GM18498 (cell line): ENCODE data around the gene PANK2.
"Not testable (repeated sequence)": the region's sequence is repeated elsewhere in the genome, so short reads cannot be mapped to it uniquely, and the experiment has no call there.

Experiments used
- ATAC-seq: cut with Tn5 transposase; IDR thresholded peaks from one replicate; pipeline ENCODE4 v1.9.1; 2021; ENCODE audit warnings: mild to moderate bottlenecking, moderate library complexity; ENCODE audit not compliant: unreplicated experiment

Gene PANK2

DNA sequence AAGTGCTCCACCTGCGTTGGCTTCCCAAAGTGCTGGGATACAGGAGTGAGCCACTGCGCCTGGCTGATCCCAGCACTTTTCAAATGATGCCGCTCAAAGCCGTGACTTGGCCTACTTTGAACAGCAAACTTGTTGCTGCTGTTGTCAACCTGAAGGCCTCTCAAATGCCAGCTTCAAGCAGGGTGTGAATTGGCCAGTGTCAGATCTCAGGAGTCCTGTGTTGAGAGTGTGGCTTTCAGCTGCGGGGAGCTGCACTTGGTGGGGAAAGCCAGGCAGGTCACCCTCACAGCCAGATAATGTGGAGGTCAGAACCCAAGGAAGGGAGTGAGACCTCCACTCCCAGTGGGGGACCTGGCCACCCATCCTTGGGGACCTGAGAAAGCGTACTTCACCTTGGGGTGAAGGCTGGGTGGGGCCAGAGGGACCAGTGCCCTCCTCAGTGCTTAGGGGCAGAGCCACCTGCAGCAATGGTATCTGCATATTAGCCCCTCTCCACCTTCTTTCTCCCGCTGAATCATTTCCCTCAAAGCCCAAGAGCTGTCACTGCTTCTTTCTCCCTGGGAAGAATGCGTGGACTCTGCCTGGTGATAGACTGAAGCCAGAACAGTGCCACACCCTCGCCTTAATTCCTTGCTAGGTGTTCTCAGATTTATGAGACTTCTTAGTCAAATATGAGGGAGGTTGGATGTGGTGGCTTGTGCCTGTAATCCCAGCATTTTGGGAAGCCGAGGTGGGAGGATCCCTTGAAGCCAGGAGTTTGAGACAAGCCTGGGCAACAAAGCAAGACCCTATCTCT, 19.1 kb upstream of the PANK2 start:
- no peak for ATAC-seq

DNA sequence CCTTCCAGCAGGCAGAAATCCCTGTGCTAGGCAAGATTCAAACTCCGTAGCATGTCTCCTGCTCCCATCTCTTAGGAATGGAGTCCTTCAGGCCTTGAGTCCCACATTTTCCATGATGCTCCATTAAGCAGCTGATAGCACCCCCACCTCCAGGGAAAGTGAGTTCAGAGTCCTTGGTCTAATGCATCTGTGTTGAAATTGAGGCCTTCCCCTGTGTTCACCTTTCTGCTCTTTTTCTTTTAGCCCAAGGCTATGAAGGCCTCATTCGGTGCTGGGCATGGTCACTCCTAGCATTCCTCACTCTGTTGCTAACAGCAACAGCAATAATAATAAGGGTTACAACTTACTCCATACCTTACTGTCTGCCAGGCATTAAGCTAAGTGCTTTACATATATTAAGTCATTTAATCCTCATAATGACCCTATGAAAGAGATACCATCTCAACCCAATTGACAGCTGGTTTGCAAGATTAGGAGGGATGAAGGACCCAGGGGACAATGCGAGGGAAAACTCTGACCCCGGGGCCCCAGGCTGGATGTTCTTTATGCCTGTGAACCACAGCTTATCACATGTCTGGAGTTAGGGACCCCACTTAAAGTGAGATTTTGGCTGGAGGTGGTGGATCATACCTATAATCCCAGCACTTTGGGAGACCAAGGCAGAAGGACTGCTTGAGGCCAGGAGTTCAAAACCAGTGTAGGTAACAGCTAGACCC, 17.5 kb upstream of the PANK2 start:
- ATAC-seq: no peak

DNA sequence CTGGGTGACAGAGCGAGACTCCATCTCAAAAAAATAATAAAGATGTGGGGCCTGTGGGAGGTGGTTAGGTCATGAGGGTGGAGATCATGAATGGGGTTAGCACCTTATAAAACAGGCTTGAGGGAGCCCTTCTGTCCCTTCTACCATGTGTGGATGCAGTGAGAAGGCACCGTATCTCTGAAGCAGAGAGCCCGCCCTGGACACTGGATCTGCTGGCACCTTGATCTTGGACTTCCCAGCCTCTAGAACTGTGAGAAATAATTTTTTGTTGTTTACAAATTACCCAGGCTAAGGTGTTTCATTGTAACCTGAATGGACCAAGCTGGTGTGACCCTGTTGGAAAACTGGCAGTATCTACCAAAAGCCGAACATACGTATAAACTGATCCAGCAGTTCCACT, 15.7 kb upstream of the PANK2 start:
- no peak for ATAC-seq

DNA sequence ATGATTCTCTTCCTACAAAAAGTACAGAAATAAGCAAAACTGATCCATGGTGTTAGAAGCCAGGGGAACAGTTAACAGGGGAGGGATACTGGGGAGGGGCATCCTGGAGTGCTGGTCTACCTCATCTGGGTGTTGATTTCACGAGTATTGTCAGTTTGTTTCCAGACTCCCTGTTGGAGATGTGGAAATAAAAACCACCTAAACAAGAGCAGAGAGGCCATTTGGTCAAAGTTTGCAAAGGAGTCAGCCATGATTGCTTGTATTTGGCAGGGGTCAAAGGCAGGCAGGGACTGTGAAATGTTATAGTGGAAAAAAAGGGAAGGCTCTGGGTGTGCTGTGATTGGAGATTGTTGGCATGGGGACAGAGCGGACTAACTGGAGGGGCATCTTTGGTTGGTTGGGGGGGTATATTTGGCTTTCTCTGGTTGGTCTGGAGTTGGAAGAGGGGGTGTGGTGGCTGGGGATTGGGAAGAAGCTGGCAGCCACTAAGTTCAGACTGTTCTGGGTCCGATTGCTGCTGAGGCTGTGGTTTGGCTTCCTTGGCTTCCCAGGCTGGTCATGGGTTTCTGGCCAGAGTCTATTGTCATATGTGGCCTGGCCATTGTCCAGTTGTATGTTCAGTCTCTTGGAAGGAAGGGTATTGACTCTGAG, 14.9 kb upstream of the PANK2 start:
- ATAC-seq: no peak

DNA sequence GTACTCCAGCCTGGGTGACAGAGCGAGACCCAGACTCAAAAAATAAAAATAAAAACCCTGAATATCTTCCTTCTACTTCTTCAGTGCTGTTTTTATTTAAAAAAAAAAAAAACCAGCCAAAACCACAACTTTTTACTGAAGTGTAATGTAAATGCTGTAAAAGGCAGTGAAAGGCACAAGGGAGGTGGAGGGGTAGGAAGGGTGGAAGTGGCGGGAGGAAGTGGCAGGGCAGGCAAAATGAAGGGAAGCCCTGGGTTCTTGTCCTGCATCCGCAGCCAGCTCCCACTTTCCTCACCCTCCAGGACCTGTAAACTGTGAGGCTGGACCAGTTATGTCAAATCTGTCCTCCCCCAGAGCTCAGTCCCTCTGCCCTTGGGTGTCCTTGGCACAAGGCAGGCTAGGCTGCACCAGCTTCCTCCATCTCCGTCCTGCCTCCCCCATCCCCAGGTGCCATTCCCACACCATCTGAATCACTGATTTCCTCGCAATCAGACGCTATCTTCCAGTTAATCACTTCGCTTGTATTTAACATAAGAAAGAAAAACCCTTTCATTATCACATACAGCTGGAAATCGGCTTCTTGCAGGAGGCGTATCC, 13.7 kb upstream of the PANK2 start:
- no peak for ATAC-seq

DNA sequence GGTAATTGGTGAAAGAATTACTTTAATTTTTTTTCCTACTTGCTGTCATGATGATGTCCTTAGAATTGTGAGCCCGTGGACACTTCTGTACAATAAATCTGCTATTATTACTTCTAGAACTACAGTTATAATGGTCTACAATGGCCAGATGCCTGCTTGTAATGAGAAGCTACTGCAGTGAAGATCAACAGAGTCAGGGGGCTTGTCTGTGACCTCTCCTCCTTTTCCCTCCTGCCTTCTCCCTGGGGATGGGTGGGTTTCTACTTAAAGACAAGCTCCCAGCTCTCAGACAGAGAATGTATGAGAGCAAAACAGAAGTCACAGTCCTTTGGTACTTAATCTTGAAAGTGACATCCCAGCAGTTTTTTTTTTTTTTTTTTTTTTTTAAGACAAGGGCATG, 13.2 kb upstream of the PANK2 start:
- no peak for ATAC-seq

DNA sequence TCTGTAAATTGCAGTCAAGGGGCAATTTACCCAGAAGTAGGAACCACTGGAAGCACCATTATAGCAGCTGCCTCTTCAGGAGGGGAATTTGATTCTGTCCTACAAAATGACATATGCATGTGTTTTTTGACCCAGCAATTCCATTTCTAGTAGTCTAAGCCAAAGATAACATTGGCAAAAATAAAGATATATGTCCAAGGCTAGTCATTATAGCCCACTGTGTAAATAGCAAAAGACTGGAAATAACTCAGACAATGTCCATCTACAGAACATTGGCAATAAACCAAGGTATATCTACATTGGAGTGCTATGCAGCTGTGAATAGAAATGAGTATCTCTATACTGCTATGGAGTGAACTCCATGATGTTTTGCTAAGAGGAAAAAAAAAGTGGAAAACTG, 12.5 kb upstream of the PANK2 start:
- ATAC-seq: no peak

DNA sequence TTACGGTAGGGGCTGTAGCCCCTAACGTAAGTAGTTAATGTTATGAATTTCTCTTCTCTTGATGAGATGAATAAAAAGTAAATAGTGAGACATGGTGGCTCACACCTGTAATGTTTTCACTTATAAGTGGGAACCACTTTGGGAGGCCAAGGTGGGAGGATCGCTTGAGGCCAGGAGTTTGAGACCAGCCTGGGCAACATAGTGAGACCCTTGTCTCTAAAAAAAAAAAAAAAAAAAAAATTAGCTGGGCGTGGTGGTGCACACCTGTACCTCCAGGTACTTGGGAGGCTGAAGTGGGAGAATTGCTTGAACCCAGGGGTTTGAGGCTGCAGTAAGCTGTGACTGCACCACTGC, 10.3 kb upstream of the PANK2 start:
- ATAC-seq: not testable (repeated sequence)

DNA sequence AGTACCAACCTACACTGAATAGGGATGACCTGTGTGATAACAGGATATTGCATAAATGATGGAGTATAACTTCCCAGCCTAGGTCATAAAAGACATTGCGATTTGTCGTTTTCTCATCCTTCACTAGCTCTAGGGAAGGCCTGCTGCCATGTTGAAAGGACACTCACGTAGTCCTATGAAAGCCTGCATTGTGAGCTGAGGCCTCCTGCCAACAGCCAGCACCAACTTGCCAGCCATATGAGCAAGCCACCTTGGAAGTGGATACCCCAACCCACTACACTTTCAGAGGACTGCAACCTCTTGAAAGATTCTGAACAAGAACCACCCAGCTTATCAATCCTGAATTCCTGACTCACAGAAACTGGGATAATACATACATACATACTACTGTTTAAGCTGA, 3.5 kb upstream of the PANK2 start:
- ATAC-seq: no peak

DNA sequence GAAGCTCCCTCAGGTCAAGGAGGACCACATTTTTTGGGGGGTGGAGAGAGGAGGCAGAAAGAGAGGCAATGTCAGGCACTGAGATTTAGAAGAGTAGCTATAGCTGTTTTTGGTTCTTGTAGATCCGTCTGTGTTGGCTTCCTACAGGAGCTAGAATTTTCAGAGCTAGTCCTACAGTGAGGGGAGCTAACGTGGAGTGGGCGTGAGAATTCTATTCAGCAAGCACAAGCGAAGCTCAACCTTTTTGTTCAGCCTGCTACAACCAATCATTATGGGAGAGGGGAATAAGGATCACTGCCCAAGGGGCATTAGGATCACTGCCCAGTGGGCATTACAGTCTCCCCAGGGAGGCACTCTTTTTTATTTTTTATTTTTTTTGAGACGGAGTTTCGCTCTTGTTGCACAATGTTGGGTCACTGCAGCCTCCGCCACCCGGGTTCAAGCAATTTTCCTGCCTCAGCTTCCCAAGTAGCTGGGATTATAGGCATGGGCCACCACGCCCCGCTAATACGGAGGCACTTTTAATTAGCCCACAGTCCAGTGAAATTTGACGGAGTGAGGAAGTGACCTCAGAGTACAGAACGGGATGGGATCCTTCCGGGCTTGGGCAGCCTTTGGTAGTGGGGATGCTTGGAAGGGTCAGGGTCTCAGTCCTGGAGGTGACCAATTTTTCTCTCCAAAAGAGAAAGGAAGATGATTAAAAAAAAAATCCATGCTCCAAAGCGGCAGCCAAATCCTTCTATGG, 1.1 kb upstream of the PANK2 start:
- no peak for ATAC-seq

DNA sequence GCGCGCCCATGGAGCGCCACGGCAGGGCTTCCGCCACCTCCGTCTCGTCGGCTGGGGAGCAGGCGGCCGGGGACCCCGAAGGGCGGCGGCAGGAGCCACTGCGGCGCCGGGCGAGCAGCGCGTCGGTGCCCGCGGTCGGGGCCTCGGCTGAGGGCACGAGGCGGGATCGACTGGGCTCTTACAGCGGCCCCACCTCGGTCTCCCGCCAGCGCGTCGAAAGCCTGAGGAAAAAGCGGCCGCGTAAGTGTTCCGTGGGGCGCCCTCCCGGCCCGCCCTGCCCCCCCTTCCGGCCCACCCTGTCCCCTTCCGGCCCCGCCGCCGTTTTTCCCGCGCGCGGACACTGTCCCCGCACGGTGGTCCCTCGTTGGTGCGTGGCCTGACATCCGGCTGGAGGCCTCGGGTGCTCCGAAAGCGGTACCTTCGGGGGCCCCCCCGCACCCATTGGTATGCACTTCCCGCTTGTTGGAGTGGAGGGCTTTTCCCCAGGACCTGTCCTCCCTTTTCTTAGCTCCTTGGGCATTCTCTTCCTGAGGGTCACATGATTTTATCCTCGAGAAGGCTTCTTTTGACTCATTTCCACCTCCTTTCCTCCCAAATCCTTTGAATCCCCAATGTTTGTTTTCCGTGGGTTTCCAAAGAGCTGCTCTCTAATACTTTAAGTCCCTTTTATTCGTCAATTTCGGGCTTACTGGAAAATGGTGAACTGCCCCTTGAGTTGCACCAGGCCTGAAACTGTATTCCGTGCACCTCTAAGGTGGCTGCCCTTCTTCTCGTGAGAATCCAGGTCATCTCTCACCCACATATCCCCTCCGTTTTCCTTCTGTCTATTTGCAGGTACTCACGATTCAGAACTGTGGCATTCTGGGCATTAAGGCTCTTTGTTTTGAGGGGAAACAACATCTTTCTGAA, 556 bp downstream of the PANK2 start:
- ATAC-seq: peak; percentile 24

DNA sequence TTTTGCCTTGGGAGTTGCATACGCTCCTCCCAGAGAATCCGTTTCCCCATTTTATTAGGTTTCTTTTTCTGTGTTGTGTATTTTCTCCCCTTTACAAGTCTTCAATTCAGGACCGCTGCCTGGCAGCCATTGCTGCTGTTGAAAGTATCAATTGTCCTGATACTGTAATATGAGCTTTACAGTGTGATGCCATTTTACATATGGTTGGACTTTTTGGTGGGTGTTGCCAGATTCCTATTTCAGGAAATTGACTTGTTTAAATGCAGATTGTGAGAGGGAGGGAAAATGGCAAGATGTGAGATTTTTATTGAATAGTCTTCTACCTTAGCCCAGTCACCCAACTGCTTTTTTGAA, 1.2 kb downstream of the PANK2 start:
- ATAC-seq: no peak

DNA sequence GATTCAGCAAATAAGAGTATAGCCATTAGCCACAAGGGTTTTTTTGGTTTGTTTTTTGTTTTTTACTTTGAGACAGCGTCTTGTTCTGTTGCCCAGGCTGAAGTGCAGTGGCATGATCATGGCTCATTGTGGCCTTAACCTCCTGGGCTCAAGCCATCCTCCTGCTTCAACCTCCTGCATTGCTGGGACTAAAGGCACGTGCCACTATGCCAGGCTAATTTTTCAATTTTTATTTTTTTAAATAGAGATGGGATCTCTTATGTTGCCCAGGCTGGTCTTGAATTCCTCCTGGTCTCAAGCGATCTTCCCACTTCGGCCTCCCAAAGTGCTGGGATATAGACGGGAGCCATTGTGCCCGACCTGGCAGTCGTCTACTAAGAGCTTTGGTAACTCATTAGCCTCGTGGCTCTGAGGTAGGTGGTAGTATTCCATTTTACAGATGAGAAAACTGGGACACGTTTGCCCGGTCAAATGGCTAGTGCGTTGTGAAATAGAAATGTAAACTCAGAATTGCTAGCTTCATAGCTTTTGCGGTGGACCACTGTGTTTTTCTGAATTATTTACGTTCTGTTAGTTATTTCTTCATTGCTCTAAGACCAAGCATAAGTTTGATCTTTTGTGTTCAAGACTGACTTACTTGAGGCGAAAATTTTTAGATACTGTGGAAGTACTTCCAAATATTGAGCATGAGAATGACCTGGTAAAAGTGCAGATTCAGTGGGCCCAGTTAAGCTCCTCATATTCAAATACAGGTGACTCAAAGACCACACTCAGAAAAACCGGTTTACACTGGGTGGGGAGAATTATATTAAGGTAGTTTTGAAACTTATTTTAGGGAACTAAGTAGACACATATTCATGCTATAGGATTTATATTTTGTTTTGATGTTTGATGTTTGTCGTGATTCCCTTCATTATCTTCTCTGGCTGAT, 2.1 kb downstream of the PANK2 start:
- ATAC-seq: no peak

DNA sequence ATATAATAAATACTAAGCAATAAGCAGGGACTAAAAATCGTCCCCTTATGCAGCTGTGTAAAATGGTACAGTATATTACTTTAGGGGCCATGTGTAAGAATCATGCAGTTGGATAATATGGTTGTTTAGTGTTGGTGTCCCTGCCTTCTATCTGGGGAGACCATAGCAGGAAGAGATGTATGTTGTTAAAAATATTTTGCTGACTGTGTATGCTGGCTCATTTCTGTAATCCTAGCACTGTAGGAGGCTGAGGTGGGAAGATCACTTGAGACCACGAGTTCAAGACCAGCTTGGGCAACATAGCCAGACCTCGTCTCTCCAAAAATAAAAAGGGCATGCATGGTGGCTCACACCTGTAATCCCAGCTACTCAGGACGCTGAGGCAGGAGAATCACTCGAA, 5.6 kb downstream of the PANK2 start:
- no peak for ATAC-seq

DNA sequence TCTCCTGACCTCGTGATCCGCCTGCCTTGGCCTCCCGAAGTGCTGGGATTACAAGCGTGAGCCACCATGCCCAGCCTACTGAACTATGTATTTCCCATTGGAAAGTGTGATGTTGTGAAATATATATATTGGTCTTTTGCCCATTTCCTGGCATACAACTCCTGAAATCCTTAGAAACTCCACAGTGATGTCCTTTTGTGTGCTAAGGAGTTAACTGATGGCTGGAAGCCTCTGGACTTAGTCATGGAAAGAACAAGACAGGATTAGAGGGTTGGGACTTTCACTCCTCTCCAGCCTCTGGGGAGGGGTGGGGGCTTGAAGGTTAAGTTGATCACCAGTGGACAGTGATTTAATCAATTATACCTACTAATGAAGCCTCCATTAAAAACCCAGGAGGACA, 7.1 kb downstream of the PANK2 start:
- no peak for ATAC-seq

DNA sequence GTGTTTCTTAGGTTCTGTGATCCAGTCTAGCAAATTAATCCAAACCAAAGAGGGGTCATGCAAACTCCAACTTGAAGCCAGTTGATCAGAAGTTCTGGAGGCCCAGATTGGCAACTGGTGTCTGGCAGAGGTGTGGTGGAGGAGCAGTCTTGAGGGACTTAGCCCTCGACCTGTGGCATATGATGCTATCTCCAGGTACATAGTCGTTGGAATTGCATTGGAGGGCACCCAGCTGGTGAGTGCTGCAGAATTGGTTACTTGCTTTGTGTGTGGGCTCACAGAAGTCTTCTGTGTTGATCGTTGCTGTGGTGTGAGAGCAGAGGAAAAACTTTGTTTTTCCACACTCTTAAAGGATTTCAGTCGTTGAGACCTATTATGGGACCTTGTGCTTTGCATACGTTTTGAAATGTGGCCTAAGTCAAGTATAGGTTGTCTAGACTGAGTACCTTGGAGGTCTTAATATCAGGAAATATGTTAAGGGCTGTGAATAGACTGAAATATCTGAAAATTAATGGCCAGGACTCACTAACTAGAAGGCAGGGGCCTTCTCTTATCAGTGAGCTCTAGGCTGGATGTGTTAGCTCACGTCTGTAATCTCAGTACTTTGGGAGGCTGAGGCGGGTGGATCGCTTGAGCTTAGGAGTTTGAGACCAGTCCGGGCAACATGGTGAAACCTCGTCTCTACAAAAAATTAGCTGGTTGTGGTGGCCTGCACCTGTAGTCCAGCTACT, 7.8 kb downstream of the PANK2 start:
- ATAC-seq: no peak

DNA sequence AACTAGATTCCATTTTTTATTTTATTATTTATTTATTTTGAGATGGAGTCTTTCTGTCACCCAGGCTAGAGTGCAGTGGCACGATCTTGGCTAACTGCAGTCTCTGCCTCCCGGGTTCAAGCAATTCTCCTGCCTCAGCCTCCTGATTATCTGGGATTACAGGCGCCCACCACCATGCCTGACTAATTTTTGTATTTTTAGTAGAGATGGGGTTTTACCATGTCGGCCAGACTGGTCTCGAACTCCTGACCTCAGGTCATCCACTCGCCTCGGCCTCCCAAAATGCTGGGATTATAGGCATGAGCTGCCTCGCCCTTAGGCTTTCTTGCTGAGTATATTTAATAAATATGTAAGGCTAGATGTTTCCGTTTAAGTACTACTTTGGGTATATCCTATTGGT, 9.0 kb downstream of the PANK2 start:
- not testable (repeated sequence) for ATAC-seq

DNA sequence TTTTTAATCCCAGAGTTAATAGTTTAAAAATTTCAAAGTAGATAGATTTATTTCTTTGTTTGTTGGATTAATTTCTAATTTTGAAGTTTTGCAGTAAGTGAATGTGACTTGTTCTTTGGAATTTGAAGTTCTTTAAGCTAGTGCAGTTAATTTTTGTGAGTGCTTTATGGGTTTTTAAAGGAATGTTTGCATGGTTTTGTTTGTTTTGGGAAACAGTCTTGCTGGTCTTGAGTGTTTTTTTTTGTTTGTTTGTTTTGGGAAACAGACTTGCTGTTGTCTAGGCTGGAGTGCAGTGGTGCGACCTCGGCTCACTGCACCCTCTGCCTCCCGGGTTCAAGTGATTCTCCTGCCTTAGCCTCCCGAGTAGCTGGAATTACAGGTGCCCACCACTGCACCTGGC, 9.5 kb downstream of the PANK2 start:
- ATAC-seq: no peak
